Measurements from ENCODE around the gene CRACR2A. TPM values are rescaled to one million over a fixed set of nuclear protein-coding genes. Genes with fewer than 3 reads are reported as not detected.

CRACR2A gene
- total and polyA plus RNA-seq, 2 of the 8 experiments (the other 6 are each of a cell fraction or from before 2014, with no cell fraction given): 0.85 to 3.2 TPM

GRCh38 chr12:3669594-3669993 lies 83.3 kb downstream of the CRACR2A start:
- POLR2A ChIA-PET (ENCODE audit: partially characterized antibody): no interaction called here
- H3K23ac ChIP-seq (ENCODE audit: insufficient read length): no peak overlapping the region
- H4K20me1 ChIP-seq (replicated peaks in 1 of 2; ENCODE audit: control insufficient read depth in 1 of 2, insufficient read depth in 2 of 2, low read length in 2 of 2): no peaks in the 10 kb centered on the region
- H2AFZ ChIP-seq (ENCODE audit: low read length): no peak overlapping the region
- H3K4me3 ChIP-seq (ENCODE audit: extremely low read depth in 1 of 4, insufficient read depth in 2 of 4, low read depth in 3 of 4, low read length in 4 of 4): no peak overlapping the region
- H3K79me2 ChIP-seq (ENCODE audit: control insufficient read depth in 1 of 2, insufficient read depth in 2 of 2, low read length in 2 of 2): no peaks in the 10 kb centered on the region
- H3K9ac ChIP-seq (replicated peaks in 1 of 4; ENCODE audit: extremely low read depth in 1 of 4, low read depth in 3 of 4, low read length in 3 of 4): no peak overlapping the region
- no peak overlapping the region for H2BK15ac ChIP-seq (ENCODE audit: low read length)
- H3K79me1 ChIP-seq (ENCODE audit: low read depth, low read length): 0 out of 2 replicates have a peak, but pooled peaks cover 2% of the 10 kb centered on the region
- H3K4me2 ChIP-seq (ENCODE audit: insufficient read depth in 1 of 2, low read depth in 2 of 2, low read length in 2 of 2): no peak overlapping the region
- H4K8ac ChIP-seq (ENCODE audit: extremely low read depth, insufficient read depth, low read length): no peak overlapping the region
- no peak overlapping the region for H3K18ac ChIP-seq (ENCODE audit: extremely low read depth, low read length)
- H3K27ac ChIP-seq (ENCODE audit: low read depth, low read length): no peak overlapping the region
- no peak overlapping the region for H2AK5ac ChIP-seq (ENCODE audit: low read depth, low read length)
- no peak overlapping the region for H4K91ac ChIP-seq (replicated peaks; ENCODE audit: insufficient read length, low read length)
- H3K4me1 ChIP-seq (replicated peaks in 1 of 4; ENCODE audit: control insufficient read depth in 3 of 4, insufficient read depth in 4 of 4, low read length in 3 of 4): 0 out of 7 replicates have a peak, but pooled peaks cover 0 to 2% (median 0%) of the 10 kb centered on the region in 4 experiments
- no peak overlapping the region for H3K56ac ChIP-seq (replicated peaks; ENCODE audit: insufficient read length, low read depth, low read length)
- no peak overlapping the region for H2BK120ac ChIP-seq (replicated peaks; ENCODE audit: low read depth, low read length)
- no peak overlapping the region for H3K4ac ChIP-seq (replicated peaks; ENCODE audit: insufficient read length, low read depth, low read length)
- WGBS, 2 experiments (ENCODE audit: extremely low coverage in 1 of 2, insufficient coverage in 1 of 2, insufficient read length in 1 of 2, insufficient replicate concordance in 2 of 2, low coverage in 1 of 2, low lambda C conversion rate in 2 of 2, missing lambda C conversion rate in 1 of 2): 83% methylated on average over 3 of the region's 4 CpGs; no CpG with 5 or more reads in 1 of the 2 experiments
- H3K9me3 ChIP-seq (ENCODE audit: insufficient read depth in 2 of 2, low read depth in 1 of 2, low read length in 1 of 2): no peaks in the 10 kb centered on the region
- H3K14ac ChIP-seq (ENCODE audit: insufficient read length): no peak overlapping the region
- H2BK20ac ChIP-seq (ENCODE audit: low read length): no peak overlapping the region
- H2BK5ac ChIP-seq (ENCODE audit: low read depth, low read length): no peak overlapping the region
- no peak for DNase-seq (ENCODE audit: low read depth in 1 of 2, low spot score in 2 of 2)
- H3K23me2 ChIP-seq (ENCODE audit: low read depth, low read length): no peaks in the 10 kb centered on the region; the same call in 1 of the 2 replicates
- H4K5ac ChIP-seq (ENCODE audit: insufficient read length, low read depth, low read length): no peak overlapping the region
- no peak for FAIRE-seq
- no peaks in the 10 kb centered on the region for H3K27me3 ChIP-seq (replicated peaks in 1 of 4; ENCODE audit: control insufficient read depth in 3 of 4, extremely low read depth in 1 of 4, insufficient read depth in 3 of 4, low read length in 3 of 4)
- no peak overlapping the region for H2BK12ac ChIP-seq (ENCODE audit: low read depth, low read length)
- CTCF ChIA-PET (ENCODE audit: partially characterized antibody): interaction anchor here (0.9 to 5.9 kb wide), 9 partner anchors 8 to 369 kb away, joined by 3 to 39 read pairs (median 6); no protein-coding TSS in a partner anchor
- no peaks in the 10 kb centered on the region for H3K36me3 ChIP-seq (ENCODE audit: control insufficient read depth in 2 of 4, insufficient read depth in 4 of 4, low read length in 3 of 4)
- TF ChIP-seq SP2 (IDR thresholded peaks at IDR 0.05; ENCODE audit: low read length) (no peak), CTCF (IDR thresholded peaks at IDR 0.05; ENCODE audit: control extremely low read depth in 1 of 3, insufficient read depth in 1 of 3, low read depth in 1 of 3, low read length in 3 of 3) (no peak), USF2 (IDR thresholded peaks at IDR 0.05; ENCODE audit: low read length) (no peak), YY1 (IDR thresholded peaks at IDR 0.05; ENCODE audit: low read depth, low read length) (no peak), BRCA1 (IDR thresholded peaks at IDR 0.05; ENCODE audit: low read depth, low read length) (no peak), CHD1 (IDR thresholded peaks at IDR 0.05; ENCODE audit: low read depth, low read length) (no peak), RXRA (IDR thresholded peaks at IDR 0.05; ENCODE audit: insufficient read depth, low read depth, low read length) (no peak), CBX5 (IDR thresholded peaks at IDR 0.05; ENCODE audit: low read depth, low read length) (no peak), KDM5A (IDR thresholded peaks at IDR 0.05; ENCODE audit: low read length) (no peak), POU5F1 (IDR thresholded peaks at IDR 0.05; ENCODE audit: low read depth, low read length) (no peak), CEBPB (IDR thresholded peaks at IDR 0.05; ENCODE audit: low read depth, low read length) (no peak), BACH1 (IDR thresholded peaks at IDR 0.05; ENCODE audit: low read length) (no peak)
